MM.1S (cell line): ENCODE measurements around the gene GNG14.

Experiments
- DNase-seq: peaks from one replicate; pipeline ENCODE4 v3.0.0-alpha.2; 2015
- H2AFZ ChIP-seq: fragments of 300-600 bp; sonication (generic); 2 replicates; pipeline ENCODE4 v1.6.0; 2016; ENCODE audit warnings: antibody characterized with exemption, low read length
- H3F3A ChIP-seq: fragments of 300-600 bp; sonication (generic); 2 replicates; pipeline ENCODE4 v1.6.1; 2016; ENCODE audit warnings: mild to moderate bottlenecking, antibody characterized with exemption, low read length, moderate library complexity, mixed read lengths; ENCODE audit not compliant: insufficient read depth
- H3K27ac ChIP-seq: fragments of 300-600 bp; sonication (generic); 2 replicates; pipeline ENCODE4 v1.5.1; 2016; ENCODE audit warnings: mild to moderate bottlenecking, low read length
- H3K27me3 ChIP-seq: fragments of 300-600 bp; sonication (generic); replicated peaks from 2 replicates; pipeline ENCODE4 v1.6.0; 2016; ENCODE audit warnings: low read length; ENCODE audit not compliant: insufficient read depth
- H3K36me3 ChIP-seq: fragments of 300-600 bp; sonication (generic); replicated peaks from 2 replicates; pipeline ENCODE4 v1.6.1; 2016; ENCODE audit warnings: mild to moderate bottlenecking, low read length, mixed read lengths; ENCODE audit not compliant: insufficient read depth
- H3K4me1 ChIP-seq: fragments of 300-600 bp; sonication (generic); 2 replicates; pipeline ENCODE4 v1.6.1; 2016; ENCODE audit warnings: low read length, mixed read lengths
- H3K4me2 ChIP-seq: fragments of 300-600 bp; sonication (generic); 2 replicates; pipeline ENCODE4 v1.6.0; 2016; ENCODE audit warnings: low read depth, low read length
- H3K4me3 ChIP-seq: fragments of 300-600 bp; sonication (generic); 2 replicates; pipeline ENCODE4 v1.5.1; 2016; ENCODE audit warnings: low read length, mixed read lengths
- H3K79me2 ChIP-seq: fragments of 300-600 bp; sonication (generic); 2 replicates; pipeline ENCODE4 v1.6.1; 2016; ENCODE audit warnings: mixed run types, low read length, mixed read lengths
- H3K9ac ChIP-seq: fragments of 300-600 bp; sonication (generic); 2 replicates; pipeline ENCODE4 v1.6.1; 2016; ENCODE audit warnings: low read length, mixed read lengths
- H3K9me2 ChIP-seq: fragments of 300-600 bp; sonication (generic); replicated peaks from 2 replicates; pipeline ENCODE4 v1.6.1; 2016; ENCODE audit warnings: mild to moderate bottlenecking, low read length, mixed read lengths; ENCODE audit not compliant: insufficient read depth
- H3K9me3 ChIP-seq: fragments of 300-600 bp; sonication (generic); replicated peaks from 2 replicates; pipeline ENCODE4 v1.6.1; 2016; ENCODE audit warnings: mild to moderate bottlenecking, low read length, mixed read lengths; ENCODE audit not compliant: insufficient read depth
- H4K20me1 ChIP-seq: fragments of 300-600 bp; sonication (generic); 2 replicates; pipeline ENCODE4 v1.6.1; 2016; ENCODE audit warnings: mild to moderate bottlenecking, low read length, moderate library complexity, mixed read lengths; ENCODE audit not compliant: insufficient read depth
- EZH2 ChIP-seq: fragments of 300-600 bp; sonication (generic); optimal IDR thresholded peaks from 2 replicates; pipeline ENCODE3; 2017; ENCODE audit warnings: low read depth, mild to moderate bottlenecking, antibody characterized with exemption, low read length, mixed read lengths
- EZH2phosphoT487 ChIP-seq: fragments of 300-600 bp; sonication (generic); IDR thresholded peaks from 2 replicates; pipeline ENCODE4 v1.6.1; 2018; ENCODE audit warnings: antibody characterized with exemption, low read length
- TF ChIP-seq, protein P1 (sequence below): fragments of 300-600 bp; sonication (generic); IDR thresholded peaks from 2 replicates; pipeline ENCODE4 v1.5.1; 2016; ENCODE audit warnings: antibody characterized with exemption, low read length, mixed read lengths

The GNG14 gene

GRCh38 chr19:12681074-12681987 is 6.5 kb upstream of the GNG14 start, which contains the start of gene DHPS:
Gene DHPS (minus strand): TSS chr19:12681880. CDS start chr19:12681766, 114 bp downstream.
- Histone ChIP-seq H3K4me2 (peak within 1 kb of the TSS; percentile 82), H3K9me2 (no peaks in the 10 kb centered on the region), H3K4me1 (no peaks in the 10 kb centered on the region), H3K27me3 (no peaks in the 10 kb centered on the region), H3K9ac (peak within 1 kb of the TSS; percentile 91), H3K4me3 (peak within 1 kb of the TSS; percentile 95), H4K20me1 (no peaks in the 10 kb centered on the region), H3K79me2 (peaks cover 16% of the 10 kb centered on the region), H2AFZ (peak within 1 kb of the TSS; percentile 96), H3F3A (peaks cover 15% of the 10 kb centered on the region), H3K9me3 (no peaks in the 10 kb centered on the region), H3K27ac (peak within 1 kb of the TSS; percentile 97), H3K36me3 (0 out of 2 replicates have a peak, but pooled peaks cover 5% of the 10 kb centered on the region)
- DNase-seq = peak; percentile 97
- TF ChIP-seq EZH2 (no peak), EZH2phosphoT487 (no peak)
- TF ChIP-seq, protein P1, sequence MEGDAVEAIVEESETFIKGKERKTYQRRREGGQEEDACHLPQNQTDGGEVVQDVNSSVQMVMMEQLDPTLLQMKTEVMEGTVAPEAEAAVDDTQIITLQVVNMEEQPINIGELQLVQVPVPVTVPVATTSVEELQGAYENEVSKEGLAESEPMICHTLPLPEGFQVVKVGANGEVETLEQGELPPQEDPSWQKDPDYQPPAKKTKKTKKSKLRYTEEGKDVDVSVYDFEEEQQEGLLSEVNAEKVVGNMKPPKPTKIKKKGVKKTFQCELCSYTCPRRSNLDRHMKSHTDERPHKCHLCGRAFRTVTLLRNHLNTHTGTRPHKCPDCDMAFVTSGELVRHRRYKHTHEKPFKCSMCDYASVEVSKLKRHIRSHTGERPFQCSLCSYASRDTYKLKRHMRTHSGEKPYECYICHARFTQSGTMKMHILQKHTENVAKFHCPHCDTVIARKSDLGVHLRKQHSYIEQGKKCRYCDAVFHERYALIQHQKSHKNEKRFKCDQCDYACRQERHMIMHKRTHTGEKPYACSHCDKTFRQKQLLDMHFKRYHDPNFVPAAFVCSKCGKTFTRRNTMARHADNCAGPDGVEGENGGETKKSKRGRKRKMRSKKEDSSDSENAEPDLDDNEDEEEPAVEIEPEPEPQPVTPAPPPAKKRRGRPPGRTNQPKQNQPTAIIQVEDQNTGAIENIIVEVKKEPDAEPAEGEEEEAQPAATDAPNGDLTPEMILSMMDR = no peak

DNA sequence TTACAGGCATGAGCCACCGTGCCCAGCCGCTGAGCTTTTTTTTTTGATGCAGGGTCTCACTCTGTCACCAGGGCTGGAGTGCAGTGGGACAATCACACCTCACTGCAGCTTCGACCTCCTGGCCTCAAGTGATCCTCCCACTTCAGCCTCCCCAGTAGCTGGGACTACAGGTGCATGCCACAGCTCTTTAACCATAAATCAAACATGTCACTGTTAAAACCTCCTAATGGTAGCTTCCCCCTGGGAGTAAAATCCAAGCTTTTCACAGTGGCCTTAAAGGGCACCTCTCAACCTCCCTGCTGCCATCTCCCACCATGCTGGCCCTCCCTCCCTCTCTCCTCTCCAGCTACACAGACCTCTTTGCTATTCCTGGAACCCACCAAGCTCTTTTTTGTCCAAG is 2.0 kb upstream of the GNG14 start:
- Histone ChIP-seq H3K4me1 (no peaks in the 10 kb centered on the region), H3K9ac (no peak overlapping the region), H2AFZ (no peak overlapping the region), H3K4me3 (no peak overlapping the region), H3K9me2 (no peaks in the 10 kb centered on the region), H4K20me1 (no peaks in the 10 kb centered on the region), H3K4me2 (no peak overlapping the region), H3K9me3 (no peaks in the 10 kb centered on the region), H3K79me2 (0 out of 2 replicates have a peak, but pooled peaks cover 2% of the 10 kb centered on the region), H3K27ac (no peak overlapping the region), H3K36me3 (no peaks in the 10 kb centered on the region), H3K27me3 (no peaks in the 10 kb centered on the region), H3F3A (peaks cover 9% of the 10 kb centered on the region)
- no peak for DNase-seq
- TF ChIP-seq EZH2 = no peak

DNA sequence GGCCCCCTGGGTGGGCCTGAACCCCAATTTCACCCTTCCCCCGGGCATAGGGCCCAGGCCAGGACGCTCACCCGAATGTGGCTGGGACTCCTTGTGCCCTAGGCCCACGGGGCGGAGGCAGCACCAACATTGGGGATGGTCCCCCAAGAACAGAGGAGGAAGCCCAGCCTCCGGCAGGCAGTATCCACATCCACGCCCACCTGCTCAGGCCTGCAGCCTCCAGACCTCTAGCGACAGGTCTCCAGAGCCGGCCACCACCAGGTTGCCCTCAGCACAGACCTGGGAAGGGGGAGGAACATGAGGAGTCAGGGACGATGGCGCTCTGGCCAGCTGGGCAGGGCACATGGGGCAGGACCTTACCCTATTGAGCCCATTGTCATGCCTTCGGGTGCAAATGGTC is 1.2 kb downstream of the GNG14 start:
- no peak overlapping the region for H3K9ac ChIP-seq
- no peak for DNase-seq
- no peak overlapping the region for H3K4me2 ChIP-seq
- no peaks in the 10 kb centered on the region for H3K4me1 ChIP-seq
- TF ChIP-seq, protein P1 = no peak
- TF ChIP-seq EZH2 = no peak
- no peak for TF ChIP-seq EZH2phosphoT487
- H3K27ac ChIP-seq = no peak overlapping the region
- no peaks in the 10 kb centered on the region for H3K9me3 ChIP-seq
- no peaks in the 10 kb centered on the region for H3K9me2 ChIP-seq
- no peaks in the 10 kb centered on the region for H3K36me3 ChIP-seq
- no peaks in the 10 kb centered on the region for H3F3A ChIP-seq
- H3K27me3 ChIP-seq = no peaks in the 10 kb centered on the region
- H3K4me3 ChIP-seq = no peak overlapping the region
- H4K20me1 ChIP-seq = no peaks in the 10 kb centered on the region
- no peak overlapping the region for H2AFZ ChIP-seq
- no peaks in the 10 kb centered on the region for H3K79me2 ChIP-seq
